GM10266 (cell line): ENCODE results near the gene OR10H3.

Source experiments
- DNase-seq: peaks from one replicate; pipeline ENCODE4 v3.0.0; 2012; ENCODE audit errors: extremely low spot score
- CTCF ChIP-seq: IDR thresholded peaks from 2 replicates; pipeline ENCODE4 v1.5.1; 2012; ENCODE audit warnings: mild to moderate bottlenecking, low read depth; ENCODE audit not compliant: control insufficient read depth, insufficient read depth; ENCODE audit errors: missing control alignments

OR10H3 gene

GRCh38 chr19:15737722-15738121 lies at the start of gene OR10H3:
OR10H3 (plus strand) TSS chr19:15737985; CDS start chr19:15741393, 3,408 bp downstream.
- DNase-seq, result no peak
- no peak for TF ChIP-seq CTCF

- DNase-seq, result no peak
- no peak for TF ChIP-seq CTCF
Measured at GRCh38 chr19:15696654-15697194, 41.1 kb upstream of the OR10H3 start.

GRCh38 chr19:15701757-15702533 lies 35.8 kb upstream of the OR10H3 start:
- TF ChIP-seq CTCF, result no peak
- no peak for DNase-seq

- TF ChIP-seq CTCF, result no peak
- no peak for DNase-seq
Measured at GRCh38 chr19:15702534-15702930, 35.3 kb upstream of the OR10H3 start.

- TF ChIP-seq CTCF, result no peak
- DNase-seq, result no peak
Measured at GRCh38 chr19:15714638-15715037, 23.1 kb upstream of the OR10H3 start.

- TF ChIP-seq CTCF, result no peak
Measured at GRCh38 chr19:15715642-15716041, 22.1 kb upstream of the OR10H3 start.

GRCh38 chr19:15717809-15718208 lies 20.0 kb upstream of the OR10H3 start:
- no peak for TF ChIP-seq CTCF

More at GRCh38 chr19:15715642-15716041, 22.1 kb upstream of the OR10H3 start:
- no peak for DNase-seq

More at GRCh38 chr19:15717809-15718208, 20.0 kb upstream of the OR10H3 start:
- DNase-seq, result no peak
